ENCODE measurements around the gene ITGA8.

- no peak for TF ChIP-seq CTCF (IDR thresholded peaks at IDR 0.05; ENCODE audit: low read depth, low read length)
- TF ChIP-seq EZH2phosphoT487 (IDR thresholded peaks at IDR 0.05; ENCODE audit: low read depth), result no peak
Measured at GRCh38 chr10:15472431-15473395, 247.0 kb downstream of the ITGA8 start.
